Measurements from ENCODE around the gene GPR52.

- no peak for TF ChIP-seq CTCF (IDR thresholded peaks at IDR 0.05; ENCODE audit: low read depth, low read length)
- TF ChIP-seq POLR2A (IDR thresholded peaks at IDR 0.05; ENCODE audit: extremely low read depth, insufficient read length) = no peak
Measured at GRCh38 chr1:174407665-174408064, 40.1 kb upstream of the GPR52 start.
